OCI-LY7 (cell line): ENCODE data around the gene CASQ2. TPM values are rescaled to one million over a fixed set of nuclear protein-coding genes. Genes with fewer than 3 reads are reported as not detected.

ENCODE experiments used
- BruUV-seq: library from RNA; stranded (reverse); fragments of 400-500 nt; replicated peaks from 2 replicates; lab custom pipeline; 2021; lab: Mats Ljungman, UMichigan
- CTCF ChIA-PET: fragments of 300-600 bp; sonication (Branson Sonifier 250); formaldehyde crosslinking; loops from one replicate; lab custom pipeline; 2022; ENCODE audit warnings: antibody characterized with exemption; ENCODE audit not compliant: unreplicated experiment; lab: Charles Lee
- POLR2A ChIA-PET: fragments of 300-600 bp; sonication (Branson Sonifier 250); formaldehyde crosslinking; loops from one replicate; lab custom pipeline; 2022; ENCODE audit warnings: antibody characterized with exemption; lab: Charles Lee
- DNase-seq: peaks from one replicate; pipeline ENCODE4 v3.0.0-alpha.2; 2015; ENCODE audit warnings: low spot score
- H2AFZ ChIP-seq: fragments of 200-600 bp; sonication (generic), shearing (Covaris generic); 2 replicates; pipeline ENCODE4 v1.6.1; 2014; ENCODE audit warnings: mild to moderate bottlenecking, antibody characterized with exemption, low read length, moderate library complexity
- H3K27ac ChIP-seq: fragments of 200-600 bp; sonication (generic); 2 replicates; pipeline ENCODE4 v1.5.1; 2014; ENCODE audit warnings: mixed run types, low read depth, mild to moderate bottlenecking, moderate library complexity, low read length, inconsistent platforms; ENCODE audit not compliant: poor library complexity, severe bottlenecking
- H3K36me3 ChIP-seq: fragments of 200-600 bp; sonication (generic); 2 replicates; pipeline ENCODE4 v1.6.1; 2014; ENCODE audit warnings: mild to moderate bottlenecking, antibody characterized with exemption, low read length, moderate library complexity, mixed read lengths; ENCODE audit not compliant: insufficient read depth
- H3K4me1 ChIP-seq: fragments of 200-600 bp; sonication (generic); 2 replicates; pipeline ENCODE4 v1.5.1; 2014; ENCODE audit warnings: mild to moderate bottlenecking, low read length; ENCODE audit not compliant: insufficient read depth, poor library complexity, severe bottlenecking
- H3K4me2 ChIP-seq: fragments of 200-600 bp; sonication (generic); 2 replicates; pipeline ENCODE4 v1.6.1; 2014; ENCODE audit warnings: mild to moderate bottlenecking, low read length
- H3K4me3 ChIP-seq: fragments of 200-600 bp; sonication (generic); 2 replicates; pipeline ENCODE4 v1.5.1; 2014; ENCODE audit warnings: mild to moderate bottlenecking, low read depth, low read length; ENCODE audit not compliant: poor library complexity, severe bottlenecking
- H3K79me2 ChIP-seq: fragments of 200-600 bp; sonication (generic); 2 replicates; pipeline ENCODE4 v1.6.1; 2016; ENCODE audit warnings: low read depth, mild to moderate bottlenecking, low read length, moderate library complexity, mixed read lengths; ENCODE audit not compliant: insufficient read depth
- H3K9me2 ChIP-seq: fragments of 200-600 bp; sonication (generic); 2 replicates; pipeline ENCODE4 v1.6.1; 2016; ENCODE audit warnings: mild to moderate bottlenecking, low read length, mixed read lengths; ENCODE audit not compliant: insufficient read depth
- H3K9me3 ChIP-seq: fragments of 200-600 bp; sonication (generic); 2 replicates; pipeline ENCODE4 v1.6.1; 2014; ENCODE audit warnings: mild to moderate bottlenecking, mixed run types, low read length, mixed read lengths
- H4K20me1 ChIP-seq: fragments of 200-600 bp; sonication (generic); 2 replicates; pipeline ENCODE4 v1.6.1; 2014; ENCODE audit warnings: mild to moderate bottlenecking, antibody characterized with exemption, low read length, moderate library complexity, mixed read lengths; ENCODE audit not compliant: insufficient read depth
- EZH2phosphoT487 ChIP-seq: fragments of 200-600 bp; sonication (generic); IDR thresholded peaks from 2 replicates; pipeline ENCODE4 v1.6.1; 2018; ENCODE audit warnings: low read depth, borderline replicate concordance, mild to moderate bottlenecking, mixed run types, antibody characterized with exemption, low read length, moderate library complexity, mixed read lengths
- intact Hi-C: fragments of 100-400 bp; cut with micrococcal nuclease; formaldehyde crosslinking; loops from one replicate; pipeline ENCODE4 v1.10.0; 2022; ENCODE audit not compliant: unreplicated experiment
- total RNA-seq, 2 experiments: library from RNA; depleted of rRNA in 1 of 2; stranded (reverse); fragments of >200 nt in 1 of 2; shearing (Covaris generic) in 1 of 2; gene quantifications; 2 replicates each; pipeline ENCODE4 v1.2.3, GENCODE V29; 2014 to 2022
- TF ChIP-seq, protein P1 (sequence below): fragments of 200-600 bp; sonication (generic); conservative IDR thresholded peaks from 2 replicates; pipeline ENCODE4 v1.5.1; 2014; ENCODE audit warnings: mild to moderate bottlenecking, antibody characterized with exemption, low read length, moderate library complexity, mixed read lengths

Gene CASQ2
- total RNA-seq, 2 experiments from 2014 or later, result not detected

DNA sequence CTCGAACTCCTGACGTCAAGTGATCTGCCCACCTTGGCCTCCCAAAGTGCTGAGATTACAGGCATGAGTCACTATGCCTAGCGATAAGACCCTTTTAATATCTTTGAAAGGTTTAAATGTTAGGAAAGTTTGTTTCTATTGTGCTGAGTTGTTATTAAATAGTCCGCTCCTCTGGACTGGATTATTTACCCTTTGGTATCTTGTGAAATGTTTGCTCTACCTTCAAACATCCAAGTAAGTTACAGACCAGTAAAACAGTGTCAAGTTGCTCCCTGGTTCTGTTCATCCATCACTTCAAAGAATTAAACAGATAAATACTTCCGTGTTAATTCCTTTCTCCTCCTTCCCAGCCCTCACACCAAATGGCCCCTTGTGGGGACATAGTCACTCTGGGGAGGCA lies 44.8 kb downstream of the CASQ2 start:
- TF ChIP-seq EZH2phosphoT487, result no peak
- TF ChIP-seq, protein P1, sequence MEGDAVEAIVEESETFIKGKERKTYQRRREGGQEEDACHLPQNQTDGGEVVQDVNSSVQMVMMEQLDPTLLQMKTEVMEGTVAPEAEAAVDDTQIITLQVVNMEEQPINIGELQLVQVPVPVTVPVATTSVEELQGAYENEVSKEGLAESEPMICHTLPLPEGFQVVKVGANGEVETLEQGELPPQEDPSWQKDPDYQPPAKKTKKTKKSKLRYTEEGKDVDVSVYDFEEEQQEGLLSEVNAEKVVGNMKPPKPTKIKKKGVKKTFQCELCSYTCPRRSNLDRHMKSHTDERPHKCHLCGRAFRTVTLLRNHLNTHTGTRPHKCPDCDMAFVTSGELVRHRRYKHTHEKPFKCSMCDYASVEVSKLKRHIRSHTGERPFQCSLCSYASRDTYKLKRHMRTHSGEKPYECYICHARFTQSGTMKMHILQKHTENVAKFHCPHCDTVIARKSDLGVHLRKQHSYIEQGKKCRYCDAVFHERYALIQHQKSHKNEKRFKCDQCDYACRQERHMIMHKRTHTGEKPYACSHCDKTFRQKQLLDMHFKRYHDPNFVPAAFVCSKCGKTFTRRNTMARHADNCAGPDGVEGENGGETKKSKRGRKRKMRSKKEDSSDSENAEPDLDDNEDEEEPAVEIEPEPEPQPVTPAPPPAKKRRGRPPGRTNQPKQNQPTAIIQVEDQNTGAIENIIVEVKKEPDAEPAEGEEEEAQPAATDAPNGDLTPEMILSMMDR, result no peak
- Histone ChIP-seq H3K9me3 (no peaks in the 10 kb centered on the region), H3K9me2 (no peaks in the 10 kb centered on the region), H2AFZ (no peak overlapping the region), H3K27ac (no peak overlapping the region), H4K20me1 (no peaks in the 10 kb centered on the region), H3K4me2 (no peak overlapping the region), H3K36me3 (no peaks in the 10 kb centered on the region), H3K79me2 (no peaks in the 10 kb centered on the region), H3K4me3 (no peak overlapping the region), H3K4me1 (no peaks in the 10 kb centered on the region)
- ChIA-PET CTCF (no interaction called here), POLR2A (no interaction called here)
- intact Hi-C loops, result no loop called here
- BruUV-seq, result no TSS peak
- no peak for DNase-seq

DNA sequence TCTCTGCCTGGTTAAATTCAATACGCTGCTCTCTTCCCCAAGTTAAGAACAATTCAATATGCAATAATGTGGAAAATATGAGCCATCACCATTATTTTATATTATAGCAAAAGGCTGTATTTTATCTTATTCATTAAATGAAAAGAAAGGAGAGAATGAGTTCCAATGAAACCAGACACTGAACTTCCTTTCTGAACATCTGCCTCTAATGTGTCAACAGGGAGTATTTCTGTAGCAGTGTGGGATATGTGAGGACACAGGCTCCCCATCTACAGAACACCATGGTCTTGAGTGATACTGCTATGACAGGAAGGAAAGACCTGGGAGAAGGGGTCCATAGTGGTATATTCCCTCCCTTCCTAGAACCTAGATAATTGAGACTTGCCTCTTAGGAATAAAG lies 46.3 kb downstream of the CASQ2 start:
- POLR2A ChIA-PET, result no interaction called here
- BruUV-seq, result no TSS peak

DNA sequence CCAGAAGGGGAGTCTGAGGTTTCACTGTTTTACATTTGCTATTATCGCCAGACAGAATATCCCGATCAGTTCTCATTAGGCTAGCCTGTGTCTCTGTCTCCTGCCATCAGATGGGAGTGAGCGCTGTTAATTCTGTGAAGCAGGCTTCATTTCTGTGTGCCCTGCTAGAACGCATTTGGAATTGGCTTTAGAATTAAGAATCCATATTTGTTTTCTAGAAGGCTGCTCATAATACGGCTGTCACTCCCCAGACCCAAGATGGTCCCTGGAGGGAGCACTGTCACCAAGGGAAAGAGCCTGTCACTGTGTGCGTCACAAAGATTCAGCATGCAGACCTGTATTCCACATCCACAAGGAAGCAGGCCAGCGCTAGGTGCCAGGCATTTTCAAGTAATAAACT lies 49.2 kb downstream of the CASQ2 start:
- H3K27ac ChIP-seq, result no peak overlapping the region
- no peaks in the 10 kb centered on the region for H3K36me3 ChIP-seq
- CTCF ChIA-PET, result no interaction called here
- H3K4me3 ChIP-seq, result no peak overlapping the region
- TF ChIP-seq EZH2phosphoT487, result no peak
- TF ChIP-seq, protein P1, result no peak
- POLR2A ChIA-PET, result no interaction called here
- DNase-seq, result no peak
- H3K4me1 ChIP-seq, result no peaks in the 10 kb centered on the region
- no peaks in the 10 kb centered on the region for H3K9me2 ChIP-seq
- H3K79me2 ChIP-seq, result no peaks in the 10 kb centered on the region
- intact Hi-C loops, result loop anchor here (10.0 kb wide), 1 partner anchor 56 kb away; no protein-coding TSS in a partner anchor
- H3K9me3 ChIP-seq, result no peaks in the 10 kb centered on the region
- H4K20me1 ChIP-seq, result no peaks in the 10 kb centered on the region
- H2AFZ ChIP-seq, result no peak overlapping the region
- BruUV-seq, result no TSS peak
- H3K4me2 ChIP-seq, result no peak overlapping the region

More for the DNA sequence above, 46.3 kb downstream of the CASQ2 start:
- Histone ChIP-seq H4K20me1 (no peaks in the 10 kb centered on the region), H3K27ac (no peak overlapping the region), H3K4me2 (no peak overlapping the region), H3K9me2 (no peaks in the 10 kb centered on the region), H3K4me3 (no peak overlapping the region), H3K4me1 (no peaks in the 10 kb centered on the region), H3K36me3 (no peaks in the 10 kb centered on the region), H2AFZ (no peak overlapping the region), H3K9me3 (no peaks in the 10 kb centered on the region), H3K79me2 (no peaks in the 10 kb centered on the region)
- TF ChIP-seq, protein P1, result no peak
- no peak for TF ChIP-seq EZH2phosphoT487
- DNase-seq, result no peak
- intact Hi-C loops, result no loop called here
- CTCF ChIA-PET, result no interaction called here
